Activated CD8-positive, alpha-beta memory T cell treated with anti-CD3 and anti-CD28 coated beads for 1 hour (primary cell): ENCODE results near the gene UBR4.

Source experiments
- DNase-seq, 2 donors: peaks; one replicate each; pipeline ENCODE4 v3.0.0-alpha.2; 2020; ENCODE audit warnings: low read depth in 1 of 2; ENCODE audit errors: extremely low read depth in 1 of 2

Gene UBR4

DNA sequence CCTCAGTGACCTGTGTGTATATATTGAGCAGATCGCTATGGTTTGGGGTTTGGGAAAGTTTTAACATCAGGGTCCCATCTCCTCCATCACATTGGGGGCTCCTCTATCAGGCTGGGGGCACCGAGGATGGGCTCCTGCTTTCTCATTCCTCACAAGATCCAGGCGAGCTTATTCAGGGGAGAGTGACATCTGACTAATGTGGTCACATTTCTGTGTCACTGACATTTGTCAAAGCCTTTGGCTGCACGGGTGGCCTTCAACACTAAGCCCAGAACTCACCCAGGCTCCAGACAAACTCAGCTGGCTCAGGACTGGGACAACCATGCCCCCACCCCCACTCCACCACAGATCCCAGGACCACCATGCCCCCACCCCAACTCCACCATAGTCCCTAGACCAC is 150.3 kb downstream of the UBR4 start:
- DNase-seq, result no peak

DNA sequence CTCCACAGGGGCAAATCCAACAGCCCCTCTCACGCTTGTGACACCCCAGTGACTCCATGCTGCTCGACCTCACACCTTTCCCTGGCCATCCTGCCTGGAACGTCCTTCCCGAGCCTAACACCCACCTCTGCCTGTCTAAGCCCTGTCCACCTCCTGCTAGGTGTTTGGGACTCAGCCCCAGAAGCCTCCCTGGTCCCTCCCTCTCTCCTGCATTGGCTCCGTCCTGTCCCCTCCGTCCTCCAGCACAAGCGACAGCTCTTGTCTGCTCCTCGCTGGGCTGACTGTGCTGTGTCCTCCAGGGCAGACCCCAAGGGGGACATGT is 151.6 kb downstream of the UBR4 start:
- DNase-seq, result no peak

DNA sequence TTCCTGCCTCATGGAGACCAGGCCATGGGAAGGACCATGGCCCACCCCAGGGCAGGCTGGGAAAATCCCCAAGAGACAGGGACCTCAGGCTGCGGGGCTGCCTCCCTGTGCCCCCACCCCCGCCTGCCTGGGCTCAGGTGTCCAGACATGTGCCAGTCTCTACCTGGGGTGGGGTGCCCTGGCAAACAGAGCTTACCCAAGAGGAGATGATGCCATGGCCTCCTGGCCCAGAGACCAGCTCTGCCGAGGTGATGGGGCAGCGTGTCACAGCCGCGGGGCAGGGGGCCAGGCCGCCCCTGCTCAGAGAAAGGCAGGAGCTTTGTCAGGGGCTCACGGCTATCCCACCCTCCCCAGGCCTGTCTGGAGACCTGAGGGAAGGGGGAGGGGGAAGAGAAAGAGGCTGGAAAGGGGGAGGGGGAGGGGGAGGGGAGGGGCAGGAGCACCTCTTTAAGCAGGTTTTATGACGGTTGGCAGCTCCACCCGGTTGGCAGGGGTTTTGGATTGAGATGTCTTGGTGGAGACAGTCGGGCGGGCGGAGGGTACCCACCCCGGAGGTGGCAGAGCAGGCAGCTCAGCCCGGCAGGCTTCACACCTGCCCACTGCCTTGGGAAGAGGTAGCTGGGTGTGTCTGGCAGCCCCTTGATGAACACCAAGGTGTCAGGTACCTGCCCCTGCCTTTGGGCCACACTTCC is 152.1 kb downstream of the UBR4 start:
- DNase-seq, result no peak

DNA sequence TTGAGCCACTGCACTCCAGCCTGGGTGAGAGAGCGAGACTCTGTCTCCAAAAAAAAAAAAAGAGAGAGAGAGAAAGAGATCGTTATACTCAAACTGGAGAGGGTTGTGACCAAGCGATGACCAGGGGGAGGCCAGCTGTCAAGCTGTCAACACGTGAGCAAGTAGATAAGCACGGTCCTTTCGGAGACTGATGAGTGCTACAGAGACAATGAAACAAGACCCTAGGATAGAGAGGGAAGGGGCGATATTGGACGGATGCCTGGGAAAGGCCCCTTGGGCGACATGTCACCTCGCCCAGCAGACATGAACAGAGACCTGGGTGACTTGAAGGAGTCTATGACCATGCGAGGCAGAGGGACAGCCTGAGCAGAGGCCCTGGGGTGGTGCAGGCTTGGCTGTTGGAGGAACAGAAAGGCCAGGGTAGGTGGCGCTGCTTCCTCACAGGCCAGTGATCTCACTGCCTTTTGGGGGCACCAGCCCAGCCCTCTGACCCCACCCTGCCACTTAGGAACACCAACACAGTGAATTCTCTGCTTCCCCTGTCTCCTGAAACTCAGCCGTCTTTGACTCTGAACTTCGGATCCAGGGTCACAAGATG is 152.8 kb downstream of the UBR4 start:
- DNase-seq, result no peak

GRCh38 chr1:19055701-19056100 is 154.4 kb downstream of the UBR4 start:
- no peak for DNase-seq

GRCh38 chr1:19055001-19055400 is 155.1 kb downstream of the UBR4 start:
- no peak for DNase-seq

DNA sequence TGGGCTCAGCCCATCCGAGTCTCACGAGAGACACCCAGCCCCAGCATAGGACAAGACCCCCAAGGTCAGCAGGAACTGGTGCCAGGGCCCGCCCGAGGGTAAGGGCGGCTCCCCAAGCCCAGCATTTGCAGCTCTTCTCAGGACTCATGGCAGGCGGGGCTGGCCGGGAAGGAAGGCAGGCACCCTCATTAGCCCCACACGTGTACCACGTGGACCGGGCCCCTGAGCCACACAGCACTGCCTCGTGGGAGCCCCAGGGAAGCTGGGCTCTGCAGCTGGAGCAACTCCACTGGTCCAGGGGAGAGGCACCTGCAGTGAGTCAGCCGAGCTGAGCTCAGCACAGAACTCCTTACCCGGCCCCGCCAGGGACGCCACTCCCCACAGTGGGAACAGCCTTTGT is 155.8 kb downstream of the UBR4 start:
- no peak for DNase-seq

DNA sequence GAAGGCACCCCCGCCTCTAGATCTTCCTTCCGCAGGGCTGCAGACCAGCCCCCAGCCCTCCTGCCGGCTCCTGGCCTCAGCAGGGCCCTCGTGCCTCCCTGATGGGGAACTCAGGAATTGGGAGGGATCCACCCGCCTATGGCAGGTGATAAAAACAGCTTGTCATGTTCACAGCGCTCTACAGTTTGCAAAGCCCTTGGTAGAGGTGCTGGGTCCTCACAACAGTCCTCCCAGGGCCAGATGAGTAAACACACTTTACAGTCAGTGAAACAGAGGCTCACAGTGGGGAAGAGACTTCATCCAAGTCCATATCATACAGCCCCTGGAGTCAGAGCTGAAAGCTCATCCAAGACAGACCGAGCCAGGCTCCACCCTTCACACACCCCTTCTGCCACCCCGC is 156.6 kb downstream of the UBR4 start:
- DNase-seq, result no peak

DNA sequence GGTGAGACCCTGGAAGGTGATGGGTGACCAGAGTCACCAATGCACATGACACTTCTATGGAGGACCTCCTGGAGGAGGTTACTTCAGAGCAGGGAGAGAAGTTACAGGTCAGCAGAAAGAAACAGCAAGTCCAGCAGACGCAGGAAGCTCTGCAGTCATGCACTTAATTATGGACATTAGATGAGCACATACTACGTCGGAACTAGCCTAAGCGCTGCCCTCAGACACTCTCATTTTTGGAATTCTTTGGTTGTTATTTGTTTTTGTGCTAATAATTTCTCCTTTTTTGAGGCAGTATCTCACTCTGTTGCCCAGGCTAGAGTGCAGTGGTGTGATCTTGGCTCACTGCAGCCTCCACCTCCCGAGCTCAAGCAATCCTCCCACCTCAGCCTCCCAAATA is 160.3 kb downstream of the UBR4 start:
- DNase-seq, result no peak

DNA sequence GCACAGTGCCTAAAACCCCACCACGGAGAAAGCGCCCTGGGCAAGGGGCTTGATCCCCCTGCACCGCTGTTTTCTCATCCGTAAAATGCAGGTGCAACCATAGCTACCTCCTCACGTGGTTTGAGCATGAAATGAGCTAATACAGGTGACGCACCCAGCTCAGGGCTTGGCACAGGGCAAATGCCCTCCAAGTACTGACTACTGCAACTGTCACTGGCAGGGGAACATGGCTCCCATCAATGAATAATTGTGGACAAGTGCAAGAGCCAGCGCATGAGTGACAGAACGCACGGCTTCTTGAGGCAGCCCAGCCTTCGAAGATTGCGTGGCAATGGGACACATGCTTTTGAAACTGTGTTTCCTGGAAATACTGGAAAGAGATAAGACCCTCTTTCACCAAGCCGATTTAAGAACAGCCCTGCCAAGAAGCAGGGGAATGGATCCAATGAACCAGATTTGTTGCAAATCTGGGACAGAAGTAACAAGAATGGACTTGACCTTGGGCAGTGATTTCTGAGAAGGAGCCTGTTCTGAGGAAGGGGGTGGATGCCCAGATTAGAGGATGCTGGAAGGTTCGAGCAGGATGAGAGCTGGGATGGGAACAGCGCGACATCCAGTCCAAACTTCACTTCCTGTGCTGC is 160.8 kb downstream of the UBR4 start:
- DNase-seq, result no peak

GRCh38 chr1:19046972-19047731 is 162.9 kb downstream of the UBR4 start:
- no peak for DNase-seq

DNA sequence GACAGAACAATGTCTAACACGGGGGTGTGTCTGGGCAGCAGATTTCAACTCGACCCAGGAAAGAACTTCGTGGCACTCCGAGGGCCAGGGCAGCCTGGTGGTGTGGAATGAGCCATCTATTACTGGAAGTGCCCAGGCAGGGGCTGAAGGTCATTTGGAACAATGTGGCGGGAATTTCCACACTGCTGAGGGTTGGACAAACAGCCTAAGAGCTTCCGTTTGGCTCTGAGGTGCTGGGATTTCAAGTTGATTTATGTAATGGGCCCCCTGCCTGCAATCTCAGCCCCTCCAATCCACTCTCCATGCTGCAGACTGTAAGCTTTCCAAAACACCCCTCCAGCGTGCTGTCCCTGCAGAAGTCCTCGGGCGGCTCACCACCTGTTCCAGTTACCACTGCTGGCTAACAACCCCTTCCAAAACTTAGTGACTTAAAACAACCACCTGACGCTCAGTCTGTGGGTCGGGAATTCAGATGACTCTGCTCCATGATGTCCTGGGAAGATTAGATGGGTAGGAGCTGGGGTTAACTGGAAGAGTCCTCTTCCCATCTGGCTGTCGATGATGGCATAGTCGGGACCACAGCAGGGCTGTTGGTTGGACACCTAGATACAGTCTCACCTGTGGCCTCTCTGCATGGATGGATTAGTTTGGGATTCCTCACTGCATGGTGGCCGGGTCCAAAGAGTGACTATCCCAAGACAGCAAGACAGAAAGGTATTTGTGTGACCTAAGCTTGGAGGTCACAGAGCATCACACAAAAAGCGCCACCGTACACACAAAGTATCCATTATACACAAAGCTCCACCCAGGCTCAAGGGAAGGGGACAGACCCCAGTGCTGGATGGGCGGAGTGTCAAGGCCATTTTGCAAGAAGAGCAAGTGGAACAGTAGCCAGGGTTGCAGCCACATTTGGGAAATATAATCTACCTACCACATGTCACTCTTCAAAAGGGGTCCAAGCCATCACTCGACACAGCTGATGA is 163.9 kb downstream of the UBR4 start:
- DNase-seq, result no peak

DNA sequence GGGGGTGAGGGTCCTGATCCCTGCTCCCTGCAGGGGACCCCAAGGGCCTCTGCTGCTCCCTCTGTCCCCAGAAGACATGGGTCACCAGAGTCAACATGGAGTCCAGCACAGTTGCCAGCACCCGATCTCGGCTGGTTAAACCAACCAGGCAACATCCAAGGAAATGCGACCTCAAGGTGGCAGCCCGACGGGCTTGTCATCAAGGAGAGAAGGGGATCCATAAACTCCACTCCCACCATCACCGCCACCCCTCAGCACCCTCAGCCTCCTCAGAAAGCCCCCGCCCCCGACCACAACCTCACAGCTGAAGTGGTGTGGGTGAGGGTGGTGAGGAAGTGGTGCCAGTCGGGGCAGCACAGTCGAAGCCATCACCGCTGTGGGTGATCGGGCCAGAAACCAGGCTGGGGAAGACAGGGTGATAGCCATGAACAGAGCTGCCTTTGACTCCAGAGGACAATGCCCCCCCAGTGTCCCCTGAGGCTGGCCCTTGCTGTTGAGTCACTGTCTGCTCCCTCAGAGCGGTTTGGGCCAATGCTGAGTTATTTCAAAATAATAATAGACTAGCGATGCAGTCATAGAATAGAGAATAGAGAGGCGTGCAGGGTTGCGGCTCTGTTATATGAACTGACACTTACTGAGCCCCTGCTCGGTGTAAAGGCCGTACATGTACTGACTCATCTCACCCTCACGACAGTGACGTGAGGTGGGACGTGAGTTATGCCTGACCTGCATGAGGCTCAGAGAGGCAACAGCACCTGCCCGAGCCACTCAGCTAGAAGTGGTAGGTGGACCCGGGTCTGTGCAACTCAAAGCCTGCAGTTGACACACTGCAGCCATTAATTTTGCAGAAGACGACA is 164.9 kb downstream of the UBR4 start:
- DNase-seq, result no peak

DNA sequence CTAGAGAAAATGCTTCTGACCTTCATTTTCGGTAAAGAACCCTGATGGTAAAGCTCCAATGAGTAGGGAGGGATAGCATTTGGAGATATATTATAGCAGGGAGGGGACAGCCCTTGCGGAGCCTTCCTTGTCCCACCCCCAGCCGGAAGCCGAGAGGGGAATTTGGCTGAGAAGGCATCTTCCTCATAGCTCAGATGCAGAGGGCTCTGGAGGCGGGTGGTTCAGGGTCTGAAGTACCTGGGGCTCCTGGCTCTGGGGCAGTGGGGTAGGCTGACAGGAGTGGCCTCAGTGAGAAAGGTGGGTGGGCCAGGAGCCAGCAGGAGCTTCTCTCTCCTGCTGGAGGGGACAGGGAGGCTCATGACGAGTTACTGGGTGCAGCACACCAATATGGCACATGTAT is 165.6 kb downstream of the UBR4 start:
- DNase-seq, result no peak

GRCh38 chr1:19043579-19044443 is 166.3 kb downstream of the UBR4 start:
- no peak for DNase-seq

DNA sequence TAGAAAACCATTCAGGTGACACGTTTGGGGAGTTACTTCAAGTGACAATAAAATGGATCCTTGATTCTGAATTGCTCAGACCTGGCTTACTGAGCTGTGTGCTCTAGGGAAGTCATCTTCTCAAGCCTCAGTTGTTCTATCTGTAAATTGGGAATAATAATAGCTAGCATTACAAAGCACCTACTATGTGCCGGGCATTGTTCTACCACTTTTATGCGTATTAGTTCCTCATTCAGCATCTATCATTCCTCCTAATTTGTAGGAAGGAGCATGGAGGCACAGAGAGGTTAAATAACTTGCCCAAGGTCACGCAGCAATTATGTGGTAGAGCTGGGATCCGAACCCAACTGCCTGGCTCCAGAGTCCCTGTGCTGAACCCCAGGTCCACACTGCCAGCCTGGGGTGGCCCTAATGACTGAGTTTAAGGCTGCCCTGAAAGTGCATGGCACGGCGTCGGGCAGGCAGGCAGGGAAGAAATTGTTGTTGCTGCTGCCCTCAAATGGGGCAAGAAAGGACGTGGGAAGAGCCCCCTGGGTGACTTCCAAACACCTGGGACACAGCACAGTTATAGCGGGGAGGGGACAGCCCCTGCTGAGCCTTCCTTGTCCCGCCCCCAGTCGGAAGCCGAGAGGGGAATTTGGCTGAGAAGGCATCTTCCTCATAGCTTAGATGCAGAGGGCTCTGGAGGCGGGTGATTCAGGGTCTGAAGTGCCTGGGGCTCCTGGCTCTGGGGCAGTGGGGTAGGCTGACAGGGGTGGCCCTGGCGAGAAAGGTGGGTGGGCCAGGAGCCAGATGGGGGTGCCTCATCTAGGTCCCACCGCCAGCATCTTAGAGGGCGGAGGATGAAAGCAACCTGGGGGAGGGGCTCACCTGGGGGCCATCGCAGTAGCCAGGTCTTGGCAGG is 167.1 kb downstream of the UBR4 start:
- no peak for DNase-seq

DNA sequence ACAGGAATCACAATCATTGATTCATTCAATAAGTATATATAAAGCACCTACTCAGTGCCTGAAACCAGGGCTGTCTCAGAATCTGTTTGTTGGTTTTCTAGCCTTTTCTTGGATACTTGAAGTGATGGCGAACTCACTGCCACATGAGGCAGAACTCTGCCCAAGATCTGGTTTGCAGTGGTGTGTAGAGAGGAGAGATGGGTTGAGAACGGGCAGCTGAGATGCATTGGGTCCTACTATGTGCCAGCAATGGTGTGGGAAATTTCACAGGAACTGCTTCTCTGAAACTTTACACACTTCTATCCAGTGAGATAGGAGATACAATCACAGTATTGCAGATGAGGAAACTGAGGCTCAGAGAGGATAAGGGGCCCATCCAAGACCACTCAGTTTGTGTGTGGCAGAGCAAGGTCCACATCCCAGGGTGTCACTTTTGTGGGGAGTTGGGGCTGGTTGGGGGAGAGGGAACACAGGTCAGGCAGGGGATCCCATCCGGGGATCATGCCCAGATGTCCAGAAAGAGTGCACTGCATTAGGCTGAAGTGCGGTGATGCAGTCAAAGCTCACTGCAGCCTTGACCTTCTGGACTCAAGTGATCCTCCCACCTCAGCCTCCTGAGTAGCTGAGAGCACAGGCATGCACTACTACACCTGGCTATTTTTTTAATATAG is 169.9 kb downstream of the UBR4 start:
- DNase-seq, result no peak
